ENCODE results near the gene ZNF385C. TPM values are rescaled to one million over a fixed set of nuclear protein-coding genes. Genes with fewer than 3 reads are reported as not detected.

ZNF385C gene
- total and polyA plus RNA-seq, 2 donors (not counting 1 experiment from before 2014, with no cell fraction given): 0.33 to 1.1 TPM

GRCh38 chr17:42001729-42002128 is 96.5 kb downstream of the ZNF385C start:
- no peak overlapping the region for H2AFZ ChIP-seq (ENCODE audit: insufficient read depth, low read depth, low read length, poor library complexity, severe bottlenecking)
- H4K20me1 ChIP-seq (ENCODE audit: control insufficient read depth, insufficient read depth, low read length, poor library complexity, severe bottlenecking): peaks cover 54% of the 10 kb centered on the region
- H3K9me3 Mint-ChIP-seq (ENCODE audit: insufficient read depth): no peaks in the 10 kb centered on the region
- DNase-seq: no peak
- no peak for ATAC-seq (ENCODE audit: low read depth)
- no peaks in the 10 kb centered on the region for H3K27me3 ChIP-seq (replicated peaks in 1 of 4; ENCODE audit: control extremely low read depth in 1 of 4, control insufficient read depth in 3 of 4, insufficient read depth in 4 of 4, low read length in 3 of 4)
- no peaks in the 10 kb centered on the region for H3K9me3 ChIP-seq (ENCODE audit: control extremely low read depth in 1 of 3, control insufficient read depth in 2 of 3, insufficient read depth in 1 of 3, low read length in 2 of 3)
- H3K36me3 ChIP-seq (replicated peaks in 1 of 2; ENCODE audit: control extremely low read depth in 1 of 2, control insufficient read depth in 1 of 2, extremely low read depth in 1 of 2, insufficient read depth in 2 of 2, low read length in 1 of 2): peaks cover 13 to 53% of the 10 kb centered on the region in 2 experiments
- intact Hi-C loops (cut with micrococcal nuclease): no loop called here
- H3K4me3 ChIP-seq (ENCODE audit: control extremely low read depth in 1 of 5, extremely low read depth in 1 of 5, insufficient read depth in 1 of 5, low read depth in 2 of 5, low read length in 4 of 5): no peak overlapping the region
- H3K27ac Mint-ChIP-seq: no peak overlapping the region
- no peak for TF ChIP-seq EZH2 (IDR thresholded peaks at IDR 0.05; ENCODE audit: borderline replicate concordance, insufficient read depth, low read depth, low read length, poor library complexity, severe bottlenecking)
- TF ChIP-seq, protein P1, sequence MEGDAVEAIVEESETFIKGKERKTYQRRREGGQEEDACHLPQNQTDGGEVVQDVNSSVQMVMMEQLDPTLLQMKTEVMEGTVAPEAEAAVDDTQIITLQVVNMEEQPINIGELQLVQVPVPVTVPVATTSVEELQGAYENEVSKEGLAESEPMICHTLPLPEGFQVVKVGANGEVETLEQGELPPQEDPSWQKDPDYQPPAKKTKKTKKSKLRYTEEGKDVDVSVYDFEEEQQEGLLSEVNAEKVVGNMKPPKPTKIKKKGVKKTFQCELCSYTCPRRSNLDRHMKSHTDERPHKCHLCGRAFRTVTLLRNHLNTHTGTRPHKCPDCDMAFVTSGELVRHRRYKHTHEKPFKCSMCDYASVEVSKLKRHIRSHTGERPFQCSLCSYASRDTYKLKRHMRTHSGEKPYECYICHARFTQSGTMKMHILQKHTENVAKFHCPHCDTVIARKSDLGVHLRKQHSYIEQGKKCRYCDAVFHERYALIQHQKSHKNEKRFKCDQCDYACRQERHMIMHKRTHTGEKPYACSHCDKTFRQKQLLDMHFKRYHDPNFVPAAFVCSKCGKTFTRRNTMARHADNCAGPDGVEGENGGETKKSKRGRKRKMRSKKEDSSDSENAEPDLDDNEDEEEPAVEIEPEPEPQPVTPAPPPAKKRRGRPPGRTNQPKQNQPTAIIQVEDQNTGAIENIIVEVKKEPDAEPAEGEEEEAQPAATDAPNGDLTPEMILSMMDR (IDR thresholded peaks at IDR 0.05): no peak
- H3K4me2 ChIP-seq (replicated peaks; ENCODE audit: low read depth, low read length, poor library complexity, severe bottlenecking): no peak overlapping the region
- peaks cover 17% of the 10 kb centered on the region for H3K4me1 Mint-ChIP-seq
- peaks cover 59% of the 10 kb centered on the region for H3K79me2 ChIP-seq (ENCODE audit: control insufficient read depth, insufficient read depth, low read length)
- peaks cover 4 to 10% of the 10 kb centered on the region in 2 donors for H3K4me1 ChIP-seq (ENCODE audit: control insufficient read depth in 2 of 2, insufficient read depth in 2 of 2, low read length in 2 of 2)
- no peak overlapping the region for H3K27ac ChIP-seq (ENCODE audit: low read length in 2 of 2)
- CTCF ChIA-PET: no interaction called here
- H3K9ac ChIP-seq (ENCODE audit: low read length): no peak overlapping the region
- POLR2A ChIA-PET: no interaction called here
- no peak overlapping the region for H3K4me3 Mint-ChIP-seq
- WGBS (ENCODE audit: insufficient coverage): no CpG with 5 or more reads among the region's 2 CpGs
- H3K27me3 Mint-ChIP-seq: no peaks in the 10 kb centered on the region

DNA sequence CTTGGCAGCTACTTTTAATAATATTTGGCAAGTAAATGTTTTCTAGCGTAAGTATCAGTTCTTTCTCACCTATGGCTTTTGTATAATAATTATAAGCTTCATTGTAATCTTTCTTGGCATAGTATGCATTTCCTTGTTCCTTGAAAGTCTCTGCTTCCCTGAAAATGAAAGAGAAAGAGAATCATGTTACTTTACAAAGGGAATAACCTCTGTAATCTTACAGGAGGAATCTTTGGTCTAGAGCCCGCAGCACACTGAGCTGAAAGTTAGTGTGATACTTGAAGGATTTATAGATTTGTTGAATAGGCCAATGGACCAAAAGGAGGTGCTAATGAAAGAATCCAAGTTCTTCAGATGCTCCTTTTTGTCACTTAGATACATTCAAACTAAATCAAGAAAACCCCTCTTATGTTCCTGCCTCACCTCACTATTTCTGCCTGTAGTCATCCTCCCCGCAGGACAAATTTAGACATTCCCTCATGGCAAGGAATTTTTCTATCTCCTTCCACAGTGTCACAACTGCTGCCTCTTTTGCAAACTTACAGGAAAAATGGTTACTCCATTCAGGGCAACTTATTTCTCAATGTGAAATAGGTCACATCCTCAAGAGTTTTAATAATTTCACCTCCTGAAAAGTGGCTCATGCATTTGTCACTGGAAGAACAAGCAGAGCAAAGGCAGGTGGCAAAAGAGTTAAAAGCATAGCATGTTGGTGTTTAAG is 97.7 kb downstream of the ZNF385C start:
- 100% methylated on average over 1 of the region's 3 CpGs for WGBS (ENCODE audit: insufficient coverage)
- Mint-ChIP-seq H3K4me3 (no peak overlapping the region), H3K9me3 (ENCODE audit: insufficient read depth) (no peaks in the 10 kb centered on the region), H3K4me1 (peaks cover 29% of the 10 kb centered on the region), H3K27me3 (no peaks in the 10 kb centered on the region), H3K27ac (no peak overlapping the region)
- Histone ChIP-seq H2AFZ (ENCODE audit: insufficient read depth, low read depth, low read length, poor library complexity, severe bottlenecking) (no peak overlapping the region), H4K20me1 (ENCODE audit: control insufficient read depth, insufficient read depth, low read length, poor library complexity, severe bottlenecking) (peaks cover 44% of the 10 kb centered on the region), H3K9ac (ENCODE audit: low read length) (no peak overlapping the region), H3K36me3 (replicated peaks in 1 of 2; ENCODE audit: control extremely low read depth in 1 of 2, control insufficient read depth in 1 of 2, extremely low read depth in 1 of 2, insufficient read depth in 2 of 2, low read length in 1 of 2) (peaks cover 13 to 53% of the 10 kb centered on the region in 2 experiments), H3K27ac (ENCODE audit: low read length in 2 of 2) (no peak overlapping the region), H3K4me3 (ENCODE audit: control extremely low read depth in 1 of 5, extremely low read depth in 1 of 5, insufficient read depth in 1 of 5, low read depth in 2 of 5, low read length in 4 of 5) (no peak overlapping the region), H3K27me3 (replicated peaks in 1 of 4; ENCODE audit: control extremely low read depth in 1 of 4, control insufficient read depth in 3 of 4, insufficient read depth in 4 of 4, low read length in 3 of 4) (no peaks in the 10 kb centered on the region), H3K4me1 (ENCODE audit: control insufficient read depth in 2 of 2, insufficient read depth in 2 of 2, low read length in 2 of 2) (peaks cover 16 to 22% of the 10 kb centered on the region in 2 donors), H3K79me2 (ENCODE audit: control insufficient read depth, insufficient read depth, low read length) (peaks cover 47% of the 10 kb centered on the region), H3K4me2 (replicated peaks; ENCODE audit: low read depth, low read length, poor library complexity, severe bottlenecking) (no peak overlapping the region), H3K9me3 (ENCODE audit: control extremely low read depth in 1 of 3, control insufficient read depth in 2 of 3, insufficient read depth in 1 of 3, low read length in 2 of 3) (no peaks in the 10 kb centered on the region)
- intact Hi-C loops (cut with micrococcal nuclease): no loop called here
- POLR2A ChIA-PET: no interaction called here
- no peak for TF ChIP-seq EZH2 (IDR thresholded peaks at IDR 0.05; ENCODE audit: borderline replicate concordance, insufficient read depth, low read depth, low read length, poor library complexity, severe bottlenecking)
- TF ChIP-seq, protein P1 (IDR thresholded peaks at IDR 0.05): no peak
- CTCF ChIA-PET: interaction anchor here (1.2 kb wide), 2 partner anchors 16 to 20 kb away, joined by 3 read pairs; partner anchors contain the start of genes DNAJC7 and NKIRAS2
- ATAC-seq (ENCODE audit: low read depth) (no peak), DNase-seq (no peak)

All from B cell (primary cell).